Pulmonary artery endothelial cell (primary cell): ENCODE results near the gene STOML3. TPM values are rescaled to one million over a fixed set of nuclear protein-coding genes. Genes with fewer than 3 reads are reported as not detected.

Experiments
- total RNA-seq: library from RNA; depleted of rRNA; stranded (reverse); fragments of >200 nt; gene quantifications from 2 replicates; pipeline ENCODE4 v1.2.3, GENCODE V29; 2014

The STOML3 gene
- total RNA-seq, 1 donor from 2014 or later = not detected

Other genes starting within 250 kb of the STOML3 start
- 12.8 and 15.6 TPM in 2 replicates for gene PROSER1, start 47.3 kb upstream of the STOML3 start, total RNA-seq
- gene NHLRC3, start 47.6 kb upstream of the STOML3 start, total RNA-seq = 8.4 and 11.0 TPM in 2 replicates